Inflammatory macrophage (primary cell): ENCODE results near the gene ADRA2B.
A peak's percentile ranks its signal among the peaks of the same experiment; 100 is the strongest.

Experiments
- DNase-seq, 2 donors: peaks; one replicate each; pipeline ENCODE4 v3.0.0-alpha.2; 2020 to 2022

Gene ADRA2B

GRCh38 chr2:96103187-96103601, 13.2 kb downstream of the ADRA2B start:
- DNase-seq: no peak

- no peak for DNase-seq
Measured at GRCh38 chr2:96102596-96103186, 13.7 kb downstream of the ADRA2B start.

GRCh38 chr2:96100893-96101304, 15.5 kb downstream of the ADRA2B start:
- no peak for DNase-seq

- DNase-seq: no peak
Measured at GRCh38 chr2:96099861-96100798, 16.2 kb downstream of the ADRA2B start.

GRCh38 chr2:96098900-96099590, 17.3 kb downstream of the ADRA2B start:
- no peak for DNase-seq

GRCh38 chr2:96097951-96098823, 18.2 kb downstream of the ADRA2B start:
- DNase-seq: peak; percentile 36 to 52

GRCh38 chr2:96097441-96097840, 18.9 kb downstream of the ADRA2B start:
- DNase-seq: no peak

GRCh38 chr2:96095116-96095636, 21.2 kb downstream of the ADRA2B start:
- DNase-seq: no peak

- DNase-seq: no peak
Measured at GRCh38 chr2:96093528-96093927, 22.8 kb downstream of the ADRA2B start.

GRCh38 chr2:96092951-96093350, 23.4 kb downstream of the ADRA2B start:
- DNase-seq: peak; percentile 50 to 52

GRCh38 chr2:96092573-96092877, 23.8 kb downstream of the ADRA2B start:
- DNase-seq: no peak

GRCh38 chr2:96091711-96092572, 24.4 kb downstream of the ADRA2B start:
- no peak for DNase-seq

GRCh38 chr2:96091141-96091710, 25.1 kb downstream of the ADRA2B start:
- DNase-seq: no peak

- DNase-seq: no peak
Measured at GRCh38 chr2:96090196-96090926, 26.0 kb downstream of the ADRA2B start.

GRCh38 chr2:96089356-96090195, 26.8 kb downstream of the ADRA2B start:
- DNase-seq: no peak

- no peak for DNase-seq
Measured at GRCh38 chr2:96088340-96089335, 27.7 kb downstream of the ADRA2B start.

GRCh38 chr2:96087130-96087529, 29.2 kb downstream of the ADRA2B start:
- DNase-seq: no peak
